GM13976 (cell line): ENCODE measurements around the gene GRIA3.

Experiments
- DNase-seq: peaks from one replicate; pipeline ENCODE4 v3.0.0; 2012; ENCODE audit warnings: low spot score
- CTCF ChIP-seq: IDR thresholded peaks from 2 replicates; pipeline ENCODE4 v1.5.1; 2012; ENCODE audit warnings: borderline replicate concordance, mild to moderate bottlenecking; ENCODE audit not compliant: insufficient read depth; ENCODE audit errors: extremely low read depth, missing control alignments, control extremely low read depth
- in situ Hi-C: fragments of 300-500 bp; cut with MboI; formaldehyde crosslinking; loops from one replicate; pipeline ENCODE4 v1.12.0; 2022; ENCODE audit warnings: low sequenced_read_pairs, mixed read lengths, inconsistent platforms; ENCODE audit not compliant: unreplicated experiment

The GRIA3 gene

GRCh38 chrX:123447506-123447905, 263.4 kb downstream of the GRIA3 start:
- in situ Hi-C loops, result no loop called here
- DNase-seq, result no peak
- TF ChIP-seq CTCF, result no peak

- no peak for DNase-seq
- in situ Hi-C loops, result no loop called here
- no peak for TF ChIP-seq CTCF
Measured at GRCh38 chrX:123449335-123449734, 265.3 kb downstream of the GRIA3 start.

- DNase-seq, result no peak
- in situ Hi-C loops, result no loop called here
- TF ChIP-seq CTCF, result peak; percentile 35
Measured at GRCh38 chrX:123450222-123450621, 266.1 kb downstream of the GRIA3 start.

- DNase-seq, result no peak
- in situ Hi-C loops, result no loop called here
- TF ChIP-seq CTCF, result no peak
Measured at GRCh38 chrX:123454712-123455431, 270.8 kb downstream of the GRIA3 start.

- in situ Hi-C loops, result no loop called here
Measured at GRCh38 chrX:123455693-123456092, 271.6 kb downstream of the GRIA3 start.

GRCh38 chrX:123464709-123465108, 280.6 kb downstream of the GRIA3 start:
- in situ Hi-C loops, result no loop called here
- no peak for TF ChIP-seq CTCF

More at GRCh38 chrX:123455693-123456092, 271.6 kb downstream of the GRIA3 start:
- TF ChIP-seq CTCF, result no peak
- no peak for DNase-seq

More at GRCh38 chrX:123464709-123465108, 280.6 kb downstream of the GRIA3 start:
- DNase-seq, result no peak
